ENCODE data around the gene FARS2. TPM values are rescaled to one million over a fixed set of nuclear protein-coding genes. Genes with fewer than 3 reads are reported as not detected.
"Not testable (repeated sequence)": the region's sequence is repeated elsewhere in the genome, so short reads cannot be mapped to it uniquely, and the experiment has no call there.

The FARS2 gene
- polyA plus RNA-seq, 1 donor, result 18.7 TPM

DNA sequence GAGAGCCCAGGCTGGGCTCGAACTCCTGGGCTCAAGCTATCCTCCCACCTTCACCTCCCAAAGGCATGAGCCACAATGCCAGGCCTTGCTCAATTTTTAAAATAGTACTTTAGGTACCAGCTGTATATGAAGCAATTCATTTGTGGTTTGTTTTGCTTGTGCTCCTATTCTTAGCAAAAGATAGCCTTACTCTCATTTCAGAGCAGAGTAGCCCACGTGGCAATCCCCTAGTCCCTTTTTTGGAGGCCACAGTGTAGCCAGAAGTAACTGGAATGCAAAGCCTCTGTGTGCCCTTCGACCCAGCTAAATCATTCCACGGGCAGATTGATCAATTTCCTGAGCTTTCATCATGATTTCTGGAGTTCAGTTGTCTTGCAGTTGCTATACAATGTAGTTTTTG lies 373.2 kb downstream of the FARS2 start:
- DNase-seq, result no peak

DNA sequence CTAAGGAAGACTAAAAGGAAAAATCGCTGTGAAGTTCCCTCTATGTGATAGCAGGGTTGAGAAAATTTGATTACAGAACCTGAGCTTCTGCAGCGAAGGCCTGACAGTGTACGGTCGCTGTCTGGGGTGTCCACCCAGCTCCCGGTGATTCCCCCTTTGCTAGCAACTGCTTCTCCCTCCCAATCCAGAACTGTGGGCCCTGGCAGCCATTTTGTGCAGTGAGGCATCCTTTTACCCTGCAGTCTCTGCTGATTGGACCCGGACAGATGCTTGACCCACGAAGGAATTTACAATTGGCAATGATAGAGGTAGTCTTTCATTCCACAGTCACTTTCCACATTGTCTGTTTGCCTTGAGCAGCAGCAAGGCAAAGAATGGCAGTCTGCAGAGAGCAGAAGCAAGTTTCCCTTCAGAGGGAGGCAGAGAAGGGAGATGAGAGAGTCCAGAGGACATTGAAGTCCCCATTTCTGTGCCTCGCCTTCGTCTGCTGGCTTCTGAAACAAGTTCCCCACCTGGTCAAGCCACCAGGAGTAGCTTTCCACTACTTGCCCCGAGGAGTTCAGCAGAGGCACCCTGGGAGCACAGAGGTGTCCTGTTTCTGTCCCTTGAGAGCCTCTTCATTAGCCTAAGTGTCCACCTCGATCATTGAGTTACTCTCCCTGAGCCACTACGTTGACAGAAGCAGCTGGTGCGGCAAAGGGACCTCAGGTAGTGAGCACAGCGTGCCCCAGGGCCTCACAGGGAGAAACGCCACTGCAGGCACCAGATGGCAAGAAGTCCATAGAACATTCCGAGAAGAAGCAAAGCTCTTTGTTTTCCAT lies 375.1 kb downstream of the FARS2 start:
- no peak for DNase-seq

DNA sequence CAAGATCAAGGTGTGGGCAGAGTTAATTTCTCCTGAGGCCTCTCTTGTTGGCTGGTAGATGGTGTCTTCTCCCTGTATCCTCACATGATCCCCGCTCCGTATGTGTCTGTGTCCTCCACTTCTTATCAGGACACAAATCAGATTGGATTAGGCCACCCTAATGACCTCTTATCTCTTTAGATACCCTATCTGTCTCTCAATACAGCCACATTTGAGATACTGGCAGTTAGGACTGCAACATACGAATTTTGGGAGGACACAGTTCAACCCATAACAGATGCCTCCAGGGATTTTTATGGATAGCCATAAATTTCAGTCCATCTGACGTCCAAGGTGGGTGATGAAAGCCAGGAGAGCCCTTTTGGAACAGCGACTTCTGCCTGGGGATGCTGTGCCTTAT lies 376.4 kb downstream of the FARS2 start:
- no peak for DNase-seq

DNA sequence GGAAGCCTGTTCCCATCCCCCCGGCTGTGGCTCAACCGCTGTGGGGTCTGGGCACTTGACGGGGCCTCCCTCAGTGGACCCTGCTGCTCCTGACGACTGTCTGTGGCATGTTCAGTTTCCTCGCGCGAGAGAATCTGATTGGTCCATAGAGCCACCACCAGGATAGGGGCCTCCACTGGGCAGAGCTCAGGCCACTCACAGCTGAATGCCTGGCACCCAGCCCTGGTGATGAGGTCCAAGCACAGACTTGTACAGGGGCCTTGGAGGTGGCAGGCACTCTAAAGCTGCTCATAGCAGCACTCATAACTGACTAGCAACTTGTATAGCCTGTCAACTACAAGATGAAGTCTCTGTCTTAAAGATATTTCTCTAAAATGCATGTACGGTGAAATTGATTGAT lies 377.4 kb downstream of the FARS2 start:
- no peak for DNase-seq

DNA sequence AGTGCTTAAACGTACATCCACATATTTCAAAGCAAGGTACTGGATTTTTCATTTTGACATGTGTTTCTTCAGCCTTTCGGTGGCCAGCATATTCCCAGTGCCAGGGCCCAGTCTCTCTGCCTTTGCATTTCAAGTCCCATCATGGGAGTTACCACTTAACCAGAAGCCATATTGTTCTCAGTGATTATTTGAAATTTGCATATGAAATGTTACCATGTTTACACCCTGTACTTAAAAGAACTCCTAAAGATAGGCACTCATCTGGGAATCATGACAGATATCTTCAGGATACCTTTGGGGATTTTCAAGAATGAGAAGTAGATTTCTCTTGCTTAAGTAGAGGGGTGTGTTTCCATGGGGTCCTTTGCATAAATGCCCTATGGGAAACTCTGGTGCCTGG lies 377.9 kb downstream of the FARS2 start:
- DNase-seq, result no peak

DNA sequence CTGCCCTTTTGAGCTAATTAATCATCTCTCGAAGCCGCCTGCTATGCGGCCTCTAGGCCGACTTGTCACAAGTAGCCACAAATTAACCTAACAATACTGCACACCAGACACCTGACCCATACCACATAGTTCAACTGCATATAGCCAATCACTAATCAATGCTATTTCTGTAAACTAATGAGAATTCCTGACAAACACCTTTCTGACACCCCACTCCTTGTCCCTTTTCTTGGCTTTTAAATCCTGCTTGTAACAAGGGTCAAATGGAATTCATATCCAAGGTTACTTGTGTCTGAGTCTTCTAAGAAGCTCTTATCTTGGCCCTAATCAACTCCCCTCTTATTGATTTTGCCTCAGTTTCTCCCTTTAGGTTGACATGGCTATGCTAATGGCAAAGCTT lies 379.3 kb downstream of the FARS2 start:
- DNase-seq, result no peak

DNA sequence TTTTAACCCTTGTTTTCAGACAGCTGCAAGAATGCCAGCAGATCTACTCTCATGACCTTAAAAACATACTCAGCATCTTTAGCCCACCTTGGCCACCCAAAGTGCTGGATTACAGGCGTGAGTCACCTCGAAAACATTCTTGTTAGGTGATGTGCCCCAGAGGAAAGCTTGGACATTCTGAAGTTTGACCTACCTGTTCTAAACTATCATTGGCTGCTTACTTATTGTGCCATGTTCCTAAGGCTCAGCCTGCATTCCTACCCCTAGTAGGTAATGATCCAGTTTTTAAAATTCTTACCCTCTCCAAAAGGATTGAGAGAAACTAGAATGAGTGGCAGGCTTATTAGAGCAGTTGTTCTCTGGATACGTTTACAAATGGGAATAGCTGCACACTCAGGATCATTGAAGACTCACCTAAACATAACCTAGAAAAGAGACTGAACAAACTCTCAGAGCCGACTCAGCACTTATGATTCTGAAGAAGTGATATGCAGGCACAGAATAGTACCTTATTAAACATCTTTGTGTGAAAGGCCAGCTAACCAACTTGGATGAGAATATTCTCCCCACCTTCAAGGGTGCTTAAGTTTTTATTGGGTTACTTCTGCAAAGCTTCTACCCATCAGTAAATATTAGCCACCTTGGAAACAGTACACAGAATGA lies 383.3 kb downstream of the FARS2 start:
- no peak for DNase-seq

DNA sequence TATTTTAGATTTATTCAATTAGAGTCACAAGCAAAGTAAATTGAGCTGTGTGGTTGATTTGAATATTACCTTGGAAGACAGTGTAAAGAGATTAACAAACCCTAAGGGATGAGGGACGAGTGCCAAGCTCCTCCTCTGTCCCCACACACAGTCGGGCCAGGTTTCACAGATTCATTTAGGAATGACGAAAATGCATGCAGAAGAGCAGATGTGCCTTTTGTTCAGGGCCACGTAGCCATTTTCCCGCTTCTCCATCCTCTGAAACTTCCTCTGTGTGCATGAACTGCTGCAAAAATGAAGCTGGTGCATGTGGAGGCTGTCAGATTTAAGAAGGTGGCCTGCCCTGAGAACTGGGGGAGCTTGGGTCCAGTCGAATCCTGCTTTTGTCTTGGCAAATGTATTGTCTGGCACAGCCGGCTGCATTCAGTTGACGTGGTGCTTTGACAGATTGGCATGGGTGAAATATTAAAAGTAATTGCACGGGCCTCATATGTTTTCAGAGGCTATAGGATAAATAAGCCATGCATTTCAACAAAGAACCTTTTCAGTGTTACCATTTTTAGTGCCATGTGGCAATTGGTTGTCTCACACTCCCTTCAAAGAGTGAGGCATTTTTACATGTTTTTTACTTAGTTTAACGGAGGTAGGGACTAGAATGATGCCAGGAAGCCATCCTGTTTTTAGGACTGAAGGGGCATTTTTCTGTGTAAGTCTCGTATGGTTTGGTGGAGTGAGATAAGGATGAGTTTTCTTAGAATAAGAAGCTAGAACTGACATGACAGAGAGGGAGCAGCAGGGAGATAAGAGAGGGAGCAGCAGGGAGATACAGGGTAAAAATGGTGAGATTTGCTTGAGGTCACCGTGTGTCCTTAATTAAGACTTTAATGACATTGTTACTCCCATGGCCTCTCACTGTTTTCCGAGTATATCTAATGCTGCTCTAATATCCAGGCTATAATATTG lies 384.3 kb downstream of the FARS2 start:
- DNase-seq, result no peak

DNA sequence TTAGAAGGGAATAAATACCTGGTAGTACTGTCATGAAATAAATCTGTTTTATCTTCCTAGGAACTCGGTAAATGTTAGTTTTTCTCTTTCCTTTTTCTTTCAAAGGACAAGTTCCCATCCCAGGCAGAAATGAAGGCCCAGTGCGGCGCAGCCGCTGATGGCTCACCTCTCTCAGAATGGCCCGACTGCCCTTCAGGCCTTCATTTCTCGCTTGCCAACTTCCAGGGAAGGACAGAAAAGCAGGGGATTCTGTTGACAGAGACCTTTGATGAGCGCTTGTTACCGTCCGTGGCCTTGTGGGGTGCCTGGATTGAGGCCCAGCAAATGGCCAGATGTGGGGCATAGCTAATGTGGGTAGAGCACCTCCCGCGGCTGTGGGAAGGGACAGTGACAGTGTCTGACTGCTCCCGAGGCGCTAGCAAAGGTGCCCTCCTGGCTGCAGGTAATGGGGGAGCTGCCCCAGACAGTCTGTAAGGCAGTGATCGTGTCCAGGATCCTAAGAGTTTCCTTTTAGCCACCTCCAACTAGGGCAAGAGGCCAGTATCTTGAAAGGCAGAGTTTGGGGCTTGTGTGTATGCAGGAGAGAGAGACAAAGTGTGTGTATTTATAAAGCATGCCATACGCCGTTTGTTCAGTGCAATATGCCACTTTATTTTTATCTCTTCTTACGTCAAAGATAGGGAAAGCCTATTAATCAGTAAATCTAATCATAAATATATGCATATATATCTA lies 391.3 kb downstream of the FARS2 start:
- DNase-seq, result no peak

DNA sequence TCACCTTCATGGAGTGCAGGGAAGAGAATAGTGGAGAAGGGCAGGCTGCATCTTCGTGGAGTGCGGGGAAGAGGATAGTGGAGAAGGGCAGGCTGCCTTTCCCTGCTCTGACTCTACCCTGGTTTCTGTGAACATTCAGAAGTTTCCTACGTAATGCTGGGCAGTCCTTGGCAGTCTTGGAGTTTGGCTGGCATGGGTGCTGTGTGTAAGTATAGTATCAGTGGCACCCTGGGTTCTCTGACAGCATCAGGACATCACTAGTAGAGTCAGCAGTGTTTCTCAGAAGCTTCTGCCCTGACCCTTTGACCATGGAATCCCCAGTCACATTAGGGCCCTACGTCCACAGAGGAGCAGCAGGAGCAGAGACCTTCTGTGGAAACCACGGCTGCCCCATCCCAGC lies 392.5 kb downstream of the FARS2 start:
- DNase-seq, result no peak

DNA sequence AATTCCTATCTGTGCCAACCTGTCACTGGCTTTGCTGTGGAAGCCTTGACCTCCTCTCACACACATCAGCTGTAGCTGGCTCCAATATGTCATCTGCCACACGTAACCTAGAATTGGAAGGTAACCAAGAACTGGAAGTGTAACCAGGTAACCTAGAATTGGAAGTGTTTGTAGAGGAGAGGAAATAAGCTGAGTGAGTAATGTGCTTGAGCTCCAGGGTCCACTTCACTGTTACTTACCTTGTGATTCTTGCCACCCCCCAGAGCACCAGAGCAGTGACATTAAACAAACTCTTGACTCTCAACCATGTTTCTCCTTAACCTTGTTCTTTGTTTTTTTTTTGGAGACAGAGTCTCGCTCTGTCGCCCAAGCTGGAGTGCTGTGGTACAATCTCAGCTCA lies 394.9 kb downstream of the FARS2 start:
- no peak for DNase-seq

DNA sequence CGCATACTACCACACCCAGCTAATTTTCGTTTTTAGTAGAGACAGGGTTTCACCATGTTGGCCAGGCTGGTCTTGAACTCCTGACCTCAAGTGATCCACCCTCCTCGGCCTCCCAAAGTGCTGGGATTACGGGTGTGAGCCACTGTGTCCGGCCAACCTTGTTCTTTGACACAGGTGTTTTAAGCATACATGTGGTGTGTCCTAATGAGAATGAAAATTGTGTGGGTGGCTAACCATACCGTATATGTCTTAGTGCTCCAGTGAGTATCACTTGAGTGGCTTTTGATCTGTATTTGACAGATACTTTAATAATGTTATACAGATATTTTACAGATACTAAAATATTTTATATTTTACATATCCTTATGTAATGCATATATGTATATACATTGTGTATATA lies 395.4 kb downstream of the FARS2 start:
- not testable (repeated sequence) for DNase-seq

DNA sequence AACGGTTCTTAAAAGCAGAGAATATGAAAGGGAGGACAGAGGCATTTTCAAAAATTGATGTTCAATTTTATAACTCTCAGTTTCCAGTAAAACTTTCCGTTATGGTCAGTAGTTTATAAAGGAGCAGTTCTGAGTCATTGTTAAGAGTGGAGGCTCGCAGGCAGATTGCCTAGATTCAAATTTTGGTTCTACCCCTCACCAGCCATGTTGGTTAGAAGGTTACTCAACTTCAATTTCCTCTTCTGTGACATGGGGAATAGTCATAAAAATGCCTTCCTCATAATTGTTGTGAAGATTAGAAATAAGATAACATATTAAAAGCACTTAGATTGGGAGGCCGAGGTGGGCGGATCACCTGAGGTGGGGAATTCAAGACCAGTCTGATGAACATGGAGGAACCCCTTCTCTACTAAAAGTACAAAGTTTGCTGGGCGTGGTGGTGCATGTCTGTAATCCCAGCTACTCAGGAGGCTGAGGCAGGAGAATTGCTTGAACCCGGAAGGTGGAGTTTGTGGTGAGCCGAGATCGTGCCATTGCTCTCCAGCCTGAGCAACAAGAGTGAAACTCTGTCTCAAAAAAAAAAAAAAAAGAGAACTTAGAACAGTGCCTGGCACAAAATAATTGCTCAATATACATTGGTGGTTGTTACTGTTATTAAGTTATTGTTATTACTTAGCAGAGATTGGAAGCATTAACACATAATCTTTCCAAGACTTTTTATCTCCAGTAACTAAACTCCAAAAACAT lies 396.5 kb downstream of the FARS2 start:
- DNase-seq, result no peak

DNA sequence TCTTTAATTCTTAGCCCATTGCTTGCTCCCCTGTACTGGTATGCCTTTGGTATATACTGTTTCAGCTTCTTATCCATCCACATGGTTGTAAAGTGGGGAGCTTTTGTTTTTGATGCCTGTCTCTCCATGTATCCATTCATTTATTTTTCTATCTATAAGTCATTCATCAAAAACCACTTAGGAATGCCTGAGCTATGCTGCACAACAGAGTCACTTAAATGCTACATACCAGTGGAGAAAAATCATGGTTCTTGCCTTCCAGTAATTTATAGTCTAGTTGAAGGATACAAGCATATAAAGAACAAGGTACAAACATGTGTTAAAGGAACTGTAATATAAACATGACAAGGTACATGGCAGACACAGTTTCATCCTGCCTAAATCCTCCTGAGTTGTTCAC lies 398.2 kb downstream of the FARS2 start:
- DNase-seq, result no peak

DNA sequence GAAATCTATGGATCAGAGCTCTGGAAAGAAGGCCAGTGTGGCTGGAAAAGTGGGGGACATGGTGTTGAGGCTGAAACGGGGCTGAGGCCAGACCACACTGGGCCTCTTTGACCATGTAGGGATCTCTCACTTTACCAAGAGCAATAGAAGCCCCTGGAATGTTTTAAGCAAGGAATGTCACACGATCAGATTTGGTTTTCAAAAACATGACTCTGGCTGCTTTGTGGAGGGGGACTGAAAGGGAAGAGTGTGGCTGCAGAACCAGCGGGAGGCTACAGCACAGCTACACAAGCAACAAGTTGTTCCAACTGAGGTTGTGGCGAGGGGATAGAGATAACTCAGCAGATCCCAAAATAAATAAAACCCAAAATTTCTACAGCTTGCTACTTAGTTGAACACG lies 399.5 kb downstream of the FARS2 start:
- no peak for DNase-seq

DNA sequence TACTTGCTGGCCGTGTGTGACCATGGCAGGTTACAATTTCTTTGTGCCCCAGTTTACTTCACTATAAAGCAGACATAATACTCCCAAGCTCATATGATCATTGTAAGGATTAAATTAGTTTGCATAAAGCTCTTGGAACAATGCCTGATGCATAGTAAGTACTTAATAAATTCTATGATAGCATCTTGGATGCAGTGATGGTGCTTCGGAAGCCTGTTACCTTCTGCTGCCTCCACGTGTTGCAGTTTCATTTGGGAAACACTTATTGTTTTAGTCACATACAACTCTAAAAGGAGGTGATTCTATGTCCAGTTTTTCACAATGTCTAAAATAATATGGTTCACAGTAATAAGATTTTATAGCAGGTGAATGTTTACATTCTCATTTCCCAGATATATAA lies 401.5 kb downstream of the FARS2 start:
- DNase-seq, result no peak

DNA sequence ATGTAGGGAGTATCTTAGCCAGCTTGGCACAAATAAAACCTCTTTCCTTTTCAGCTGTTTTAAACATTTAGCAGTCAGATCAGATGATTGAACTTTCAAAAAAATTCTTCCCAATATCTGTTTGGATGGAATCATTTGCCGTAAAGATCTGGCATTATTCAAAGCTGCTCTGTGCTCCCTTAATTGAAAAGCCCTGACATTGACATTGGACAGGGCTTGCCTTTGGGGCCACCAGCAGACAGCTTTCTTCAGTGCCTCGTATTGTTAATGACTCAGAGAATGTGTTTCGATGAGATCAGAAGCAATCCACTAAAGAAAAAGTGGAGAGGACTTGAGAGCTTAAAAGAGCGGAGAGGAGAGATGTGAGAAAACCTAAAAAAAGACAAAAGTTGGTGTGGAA lies 401.9 kb downstream of the FARS2 start:
- no peak for DNase-seq

DNA sequence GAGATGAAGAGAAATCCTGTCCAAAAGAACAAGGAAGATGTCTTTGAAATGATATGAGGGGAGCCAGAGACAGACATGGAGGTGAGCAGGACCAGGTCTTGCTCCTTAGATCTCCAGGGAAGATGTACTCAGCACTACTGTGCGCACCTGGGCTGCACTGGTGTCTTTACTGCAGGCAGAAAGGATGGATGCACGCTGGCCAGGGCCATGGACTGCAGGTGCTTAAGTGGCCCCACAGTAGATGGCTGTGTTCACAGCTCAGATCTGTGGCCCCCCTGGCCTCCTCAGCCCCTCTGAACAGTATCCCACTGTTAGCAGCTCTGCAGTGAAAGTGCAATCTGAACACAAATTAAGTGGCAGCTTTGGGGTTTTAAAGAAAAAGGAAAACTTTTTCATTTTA lies 402.4 kb downstream of the FARS2 start:
- DNase-seq, result no peak

DNA sequence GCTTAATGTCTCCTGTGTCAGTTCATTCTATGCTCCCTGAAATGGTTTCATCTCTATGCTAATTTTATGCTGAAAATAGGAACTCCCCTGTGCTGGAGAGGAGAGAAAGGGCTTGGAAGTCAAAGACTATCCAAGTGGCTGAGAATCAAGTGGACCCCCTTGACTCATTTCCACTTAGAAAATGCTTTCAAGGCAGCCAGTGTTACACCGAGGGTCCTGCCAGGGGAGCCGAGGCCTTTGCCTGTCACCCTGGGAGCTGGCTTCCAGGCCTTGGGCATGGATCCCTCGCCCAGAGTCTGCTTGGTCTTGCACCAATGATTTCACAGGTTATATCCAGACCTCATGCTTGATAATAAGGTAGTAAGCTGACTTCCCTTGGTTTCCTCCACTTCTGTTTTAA lies 402.8 kb downstream of the FARS2 start:
- DNase-seq, result no peak

DNA sequence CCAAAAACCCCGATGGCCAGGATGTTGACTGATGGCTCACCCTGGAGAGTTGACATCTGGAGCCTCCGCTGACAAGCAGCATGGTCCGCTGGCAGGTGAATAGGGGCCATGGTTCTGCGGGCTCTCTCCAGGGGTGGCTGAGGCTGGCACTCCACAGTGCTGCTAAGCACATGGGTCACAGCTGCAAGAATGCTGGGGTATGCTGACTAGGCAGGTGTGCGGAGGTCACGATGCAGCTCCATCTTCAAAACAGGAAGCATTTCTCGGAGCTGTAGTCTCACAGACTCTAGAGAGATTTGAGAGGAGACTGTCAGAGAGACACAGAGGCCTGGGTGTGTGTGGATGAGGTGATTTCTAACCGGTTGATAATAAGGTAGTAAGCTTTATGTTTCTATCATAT lies 403.9 kb downstream of the FARS2 start:
- no peak for DNase-seq

DNA sequence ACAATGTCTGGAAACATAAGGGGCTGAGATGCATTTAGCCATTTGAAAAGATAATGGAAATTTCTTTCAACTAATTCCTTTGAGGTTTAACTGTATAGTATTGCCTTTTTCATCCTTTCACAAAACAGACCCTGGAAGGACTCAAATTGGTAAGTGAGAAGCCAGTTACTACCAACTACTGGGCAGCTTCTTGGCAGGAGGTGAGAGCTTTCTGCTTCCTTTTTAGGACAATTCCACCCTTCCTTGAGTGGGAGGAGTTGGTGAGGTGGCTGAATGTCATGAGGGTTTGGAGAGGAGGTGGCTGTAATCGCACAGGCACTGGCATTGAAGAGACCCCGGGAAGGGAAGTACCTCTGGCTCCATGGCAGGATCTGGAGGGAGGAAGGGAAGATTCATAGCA lies 404.4 kb downstream of the FARS2 start:
- DNase-seq, result no peak

Data from left kidney (tissue), 2 donors.